Hematopoietic multipotent progenitor cell treated with erythropoietin and hydrocortisone succinate and interleukin-3 and kit ligand, for 6 days (in vitro differentiated cells): ENCODE data around the gene SLC5A5.

ENCODE experiments used
- DNase-seq: peaks from one replicate; pipeline ENCODE4 v3.0.0-alpha.2; 2015

Gene SLC5A5

DNA sequence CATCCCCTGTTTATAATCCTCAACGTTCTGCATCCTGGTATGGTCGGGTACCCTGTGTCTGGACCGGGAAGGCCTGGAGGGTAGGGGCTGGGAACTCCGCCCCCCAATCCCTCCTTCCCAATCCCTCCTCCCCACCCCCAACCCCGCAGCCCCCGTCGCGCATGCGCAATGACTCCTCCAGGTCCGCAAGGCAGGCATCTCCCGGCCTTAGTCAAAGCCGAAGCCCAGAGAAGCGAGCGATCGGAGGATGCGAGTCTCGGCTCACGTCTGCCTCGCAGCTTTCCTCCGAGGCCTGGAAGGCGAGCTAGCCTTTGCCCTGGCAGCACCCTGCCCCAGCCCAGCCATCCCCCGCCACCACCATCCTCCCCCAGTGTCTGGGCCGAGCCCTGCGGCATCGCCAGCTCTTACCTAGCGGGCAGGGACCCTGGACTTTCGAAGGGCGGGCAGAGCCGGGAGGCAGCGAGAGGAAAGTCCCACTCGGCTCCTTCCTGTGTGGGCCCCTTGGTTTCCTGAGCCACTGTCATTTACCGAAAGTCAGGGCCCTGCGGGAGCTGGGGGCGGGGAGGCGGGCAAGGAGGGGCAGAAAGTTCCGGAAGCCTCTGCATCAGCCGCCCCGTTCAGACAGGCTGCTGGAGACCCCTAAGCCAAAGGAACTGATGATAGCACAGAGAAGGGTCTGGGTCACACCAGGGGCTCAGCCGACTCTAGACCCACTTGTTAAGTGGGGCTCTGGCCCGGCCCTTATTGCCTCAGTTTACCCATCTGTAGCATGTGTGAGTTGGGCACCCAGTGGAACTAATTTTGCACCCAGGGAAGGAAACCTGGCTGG is 24.0 kb upstream of the SLC5A5 start, which contains the start of gene JAK3:
Gene JAK3 (minus strand): TSS at position 445 of the 829 bp plus-strand sequence. CDS start 3,565 bp downstream, outside the sequence.
- peak; percentile 72 for DNase-seq

- no peak for DNase-seq
Observed at GRCh38 chr19:17848595-17849292, 23.0 kb upstream of the SLC5A5 start.

- DNase-seq = no peak
Observed at GRCh38 chr19:17854061-17854460, 17.7 kb upstream of the SLC5A5 start.

- DNase-seq = peak; percentile 90
Observed at GRCh38 chr19:17855280-17856152, 16.2 kb upstream of the SLC5A5 start.

GRCh38 chr19:17859533-17860330 is 12.0 kb upstream of the SLC5A5 start, which contains the start of gene RPL18A:
TSS of gene RPL18A (plus strand) at chr19:17859910. CDS start at chr19:17859957, 47 bp downstream.
- DNase-seq = peak; percentile 100

GRCh38 chr19:17860331-17860992 is 11.3 kb upstream of the SLC5A5 start:
- DNase-seq = peak; percentile 43

DNA sequence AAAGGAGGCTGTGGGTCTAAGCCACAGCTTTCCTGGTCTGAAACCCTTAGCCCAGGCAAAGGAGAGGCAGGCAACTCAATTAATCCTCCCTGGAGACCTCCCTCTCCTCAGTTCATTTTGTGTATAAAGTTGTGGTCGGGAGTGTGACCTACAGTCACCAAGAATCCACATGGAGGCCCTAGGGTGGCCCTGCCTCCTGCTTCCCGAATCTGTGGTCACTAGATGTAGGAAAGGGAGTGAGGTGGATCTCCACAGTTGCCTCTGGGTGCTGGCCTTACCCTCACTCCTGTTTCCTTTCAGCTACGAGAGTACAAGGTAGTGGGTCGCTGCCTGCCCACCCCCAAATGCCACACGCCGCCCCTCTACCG is 10.8 kb upstream of the SLC5A5 start:
- no peak for DNase-seq

- peak; percentile 34 for DNase-seq
Observed at GRCh38 chr19:17861542-17862402, 10.0 kb upstream of the SLC5A5 start.

DNA sequence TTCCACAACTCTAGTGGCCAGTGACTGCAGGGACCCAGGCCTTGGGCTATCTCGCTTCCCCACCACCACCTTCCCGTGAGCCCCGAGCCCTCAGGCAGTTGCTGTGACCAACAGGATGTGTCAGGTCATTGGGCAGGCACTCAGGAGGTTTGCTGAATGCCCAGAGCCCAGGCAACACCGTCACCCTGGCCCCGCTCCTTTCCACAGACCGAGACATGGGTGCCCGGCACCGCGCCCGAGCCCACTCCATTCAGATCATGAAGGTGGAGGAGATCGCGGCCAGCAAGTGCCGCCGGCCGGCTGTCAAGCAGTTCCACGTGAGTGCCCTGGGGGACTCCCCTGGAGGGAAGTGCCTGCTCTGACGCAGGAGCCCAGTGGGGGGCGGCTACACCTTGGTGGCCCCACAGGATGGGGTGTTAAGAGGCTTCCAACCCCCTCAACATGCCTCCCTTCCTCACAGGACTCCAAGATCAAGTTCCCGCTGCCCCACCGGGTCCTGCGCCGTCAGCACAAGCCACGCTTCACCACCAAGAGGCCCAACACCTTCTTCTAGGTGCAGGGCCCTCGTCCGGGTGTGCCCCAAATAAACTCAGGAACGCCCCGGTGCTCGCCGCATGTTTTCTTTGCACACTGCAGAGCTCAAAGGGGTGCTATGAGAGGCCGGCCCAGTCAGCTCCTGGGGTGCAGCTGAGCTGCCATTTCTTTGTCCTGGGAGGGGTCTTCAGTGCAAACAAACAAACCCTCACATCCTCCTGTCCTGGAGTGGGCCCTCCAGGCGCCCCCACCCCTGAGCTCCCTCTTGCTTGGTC is 8.8 kb upstream of the SLC5A5 start:
- no peak for DNase-seq

DNA sequence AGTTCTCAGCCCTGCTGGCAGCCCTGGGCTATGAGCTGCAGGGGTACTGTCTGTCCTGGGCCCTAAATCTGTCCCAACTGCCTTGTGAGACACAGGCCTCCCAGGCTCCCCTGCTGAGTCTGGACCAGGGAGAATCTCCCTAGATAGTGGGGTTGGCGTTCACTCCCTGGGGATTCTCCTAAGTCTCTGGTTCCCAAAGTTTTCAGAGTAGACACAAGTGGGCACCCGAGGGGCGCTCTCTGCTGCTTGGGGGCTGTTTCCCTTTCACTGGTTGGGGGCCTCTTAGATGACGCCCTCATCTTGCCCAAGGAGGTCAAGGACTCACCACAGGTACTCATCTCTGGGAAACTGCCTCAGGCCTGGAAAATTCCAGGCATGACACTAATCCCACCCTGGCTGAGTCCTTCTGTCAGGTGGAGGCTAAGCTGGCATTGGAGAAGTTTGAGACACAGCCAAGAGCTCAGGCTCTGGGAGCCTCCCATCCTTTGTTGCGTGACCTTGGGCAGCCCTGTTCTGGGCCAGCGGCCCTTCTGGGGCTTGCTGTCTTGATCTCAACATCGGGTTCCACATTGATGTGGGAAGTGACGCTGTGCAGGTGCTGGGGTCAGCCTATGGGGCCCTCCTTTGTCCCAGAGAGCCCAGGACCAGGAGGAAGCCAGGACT is 8.1 kb upstream of the SLC5A5 start:
- no peak for DNase-seq

- peak; percentile 69 for DNase-seq
Observed at GRCh38 chr19:17865364-17866311, 6.1 kb upstream of the SLC5A5 start.

DNA sequence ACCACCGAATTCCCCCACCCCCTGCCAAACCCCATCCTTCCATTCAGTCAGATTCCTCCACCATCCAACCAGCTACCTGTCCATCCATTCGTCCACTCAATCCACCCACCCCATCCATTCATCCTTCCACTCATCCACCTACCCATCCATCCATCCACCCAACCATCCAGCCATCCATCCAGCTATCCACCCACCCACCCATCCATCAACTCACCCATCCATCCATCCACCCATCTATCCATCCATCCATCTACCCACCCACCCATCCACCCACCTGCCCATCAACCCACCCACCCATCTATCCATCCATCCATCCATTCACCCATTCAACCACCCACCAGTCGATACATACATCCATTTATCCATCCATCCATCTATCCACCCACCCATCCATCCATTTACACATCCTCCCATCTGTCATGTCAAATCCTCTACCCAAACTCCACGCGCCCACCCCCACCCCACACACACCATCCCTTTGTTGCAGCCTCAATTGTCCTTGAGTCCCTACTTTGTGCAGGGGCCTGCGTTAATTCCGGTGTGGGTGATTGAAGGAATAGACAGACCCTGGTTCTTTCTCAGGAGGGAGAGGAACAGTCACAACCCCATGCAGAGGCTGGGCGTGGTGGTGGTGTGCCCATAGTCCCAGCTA is 5.3 kb upstream of the SLC5A5 start:
- no peak for DNase-seq

DNA sequence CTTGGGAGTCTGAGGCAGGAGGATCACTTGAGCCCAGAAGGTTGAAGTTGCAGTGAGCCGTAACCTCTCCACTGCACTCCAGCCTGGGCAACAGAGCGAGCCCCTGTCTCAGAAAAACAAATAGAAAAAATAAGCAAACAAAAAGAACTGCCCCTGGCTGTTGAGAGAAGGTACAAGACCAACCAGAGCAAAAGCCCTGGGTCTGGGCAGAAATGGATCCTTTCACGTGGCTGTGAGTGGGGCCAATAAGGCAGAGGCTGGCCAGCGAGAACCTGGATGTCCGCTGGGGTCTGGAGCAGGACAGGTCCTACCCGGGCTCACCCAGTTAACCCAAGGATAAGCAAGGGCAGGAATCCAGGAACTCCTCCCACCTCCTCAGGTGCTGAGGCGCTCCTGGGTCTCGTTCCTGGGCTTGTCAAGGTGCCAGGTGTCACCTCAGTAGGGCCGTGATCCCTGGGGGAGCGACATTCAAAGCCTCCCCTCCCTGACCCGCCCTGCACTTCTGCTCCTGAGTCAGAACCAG is 4.7 kb upstream of the SLC5A5 start:
- no peak for DNase-seq

- no peak for DNase-seq
Observed at GRCh38 chr19:17868669-17869068, 3.1 kb upstream of the SLC5A5 start.

DNA sequence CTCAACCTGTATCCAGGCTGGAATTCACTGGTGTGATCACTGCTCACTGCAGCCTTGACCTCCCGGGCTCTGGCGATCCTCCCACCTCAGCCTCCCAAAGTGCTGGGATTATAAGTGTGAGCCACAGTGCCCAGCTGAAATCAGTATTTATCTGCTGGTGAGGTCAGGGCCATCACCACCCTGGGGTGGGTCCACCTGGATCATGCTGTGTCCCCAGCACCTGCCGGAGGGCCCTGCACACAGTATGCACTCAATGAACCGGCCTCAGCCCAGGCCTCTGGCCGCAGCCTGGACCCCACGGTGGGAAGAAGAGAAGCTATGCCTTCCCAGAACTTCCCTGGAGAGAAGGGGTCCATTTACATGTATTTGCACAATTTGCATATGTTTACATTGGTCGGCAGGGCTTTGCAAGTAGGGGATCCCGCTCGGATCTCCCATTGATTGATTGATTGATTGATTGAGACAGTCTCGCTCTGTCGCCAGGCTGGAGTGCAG is 2.6 kb upstream of the SLC5A5 start:
- DNase-seq = no peak

DNA sequence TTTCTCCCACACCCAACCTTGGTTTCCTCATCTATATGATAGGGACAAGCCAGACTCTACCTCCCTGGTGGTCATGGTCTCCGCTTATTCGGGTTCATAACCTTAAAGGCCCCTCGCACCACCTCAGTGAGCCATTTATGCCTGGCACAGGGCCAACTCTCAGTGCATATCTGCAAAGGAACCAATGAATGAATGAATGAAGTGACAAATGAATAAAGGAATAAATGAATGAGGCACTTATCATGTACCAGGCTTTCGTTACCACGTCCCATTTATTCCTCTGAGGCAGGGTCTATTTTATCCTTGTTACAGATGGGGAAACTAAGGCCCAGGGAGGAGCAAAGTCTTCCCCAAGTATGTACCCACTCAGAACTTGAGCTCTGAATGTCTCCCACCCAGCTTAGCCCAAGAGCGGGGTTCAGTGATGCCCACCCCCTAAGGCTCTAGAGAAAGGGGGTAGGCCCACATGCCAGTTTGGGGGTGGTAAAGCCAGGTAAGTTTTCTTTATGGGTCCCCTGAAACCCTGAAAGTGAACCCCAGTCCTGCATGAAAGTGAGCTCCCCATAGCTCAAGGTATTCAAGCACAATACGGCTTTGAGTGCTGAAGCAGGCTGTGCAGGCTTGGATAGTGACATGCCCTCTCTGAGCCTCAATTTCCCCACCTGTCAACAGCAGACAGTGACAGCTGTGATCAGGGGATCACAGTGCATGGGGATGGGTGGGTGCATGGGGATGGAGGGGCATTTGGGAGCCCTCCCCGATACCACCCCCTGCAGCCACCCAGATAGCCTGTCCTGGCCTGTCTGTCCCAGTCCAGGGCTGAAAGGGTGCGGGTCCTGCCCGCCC is 490 bp upstream of the SLC5A5 start:
- no peak for DNase-seq
